C4-2B (cell line): ENCODE measurements around the gene SERP2.

Experiments
- ZFX ChIP-seq: fragments of 450-650 bp; IDR thresholded peaks from 2 replicates; pipeline ENCODE4 v1.6.1; 2017
- TF ChIP-seq, protein P1 (sequence below): fragments of 450-650 bp; conservative IDR thresholded peaks from 2 replicates; pipeline ENCODE4 v1.5.1; 2017; ENCODE audit warnings: mild to moderate bottlenecking

- TF ChIP-seq, protein P1, sequence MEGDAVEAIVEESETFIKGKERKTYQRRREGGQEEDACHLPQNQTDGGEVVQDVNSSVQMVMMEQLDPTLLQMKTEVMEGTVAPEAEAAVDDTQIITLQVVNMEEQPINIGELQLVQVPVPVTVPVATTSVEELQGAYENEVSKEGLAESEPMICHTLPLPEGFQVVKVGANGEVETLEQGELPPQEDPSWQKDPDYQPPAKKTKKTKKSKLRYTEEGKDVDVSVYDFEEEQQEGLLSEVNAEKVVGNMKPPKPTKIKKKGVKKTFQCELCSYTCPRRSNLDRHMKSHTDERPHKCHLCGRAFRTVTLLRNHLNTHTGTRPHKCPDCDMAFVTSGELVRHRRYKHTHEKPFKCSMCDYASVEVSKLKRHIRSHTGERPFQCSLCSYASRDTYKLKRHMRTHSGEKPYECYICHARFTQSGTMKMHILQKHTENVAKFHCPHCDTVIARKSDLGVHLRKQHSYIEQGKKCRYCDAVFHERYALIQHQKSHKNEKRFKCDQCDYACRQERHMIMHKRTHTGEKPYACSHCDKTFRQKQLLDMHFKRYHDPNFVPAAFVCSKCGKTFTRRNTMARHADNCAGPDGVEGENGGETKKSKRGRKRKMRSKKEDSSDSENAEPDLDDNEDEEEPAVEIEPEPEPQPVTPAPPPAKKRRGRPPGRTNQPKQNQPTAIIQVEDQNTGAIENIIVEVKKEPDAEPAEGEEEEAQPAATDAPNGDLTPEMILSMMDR: no peak
- no peak for TF ChIP-seq ZFX
Measured at GRCh38 chr13:44435142-44435918, 61.7 kb downstream of the SERP2 start.
